GM18508 (cell line): Measurements from ENCODE around the gene GASK1B.
A peak's percentile ranks its signal among the peaks of the same experiment; 100 is the strongest.

Experiments used
- ATAC-seq: cut with Tn5 transposase; IDR thresholded peaks from one replicate; pipeline ENCODE4 v1.9.1; 2021; ENCODE audit warnings: moderate number of reproducible peaks; ENCODE audit not compliant: insufficient read depth, unreplicated experiment

Gene GASK1B

DNA sequence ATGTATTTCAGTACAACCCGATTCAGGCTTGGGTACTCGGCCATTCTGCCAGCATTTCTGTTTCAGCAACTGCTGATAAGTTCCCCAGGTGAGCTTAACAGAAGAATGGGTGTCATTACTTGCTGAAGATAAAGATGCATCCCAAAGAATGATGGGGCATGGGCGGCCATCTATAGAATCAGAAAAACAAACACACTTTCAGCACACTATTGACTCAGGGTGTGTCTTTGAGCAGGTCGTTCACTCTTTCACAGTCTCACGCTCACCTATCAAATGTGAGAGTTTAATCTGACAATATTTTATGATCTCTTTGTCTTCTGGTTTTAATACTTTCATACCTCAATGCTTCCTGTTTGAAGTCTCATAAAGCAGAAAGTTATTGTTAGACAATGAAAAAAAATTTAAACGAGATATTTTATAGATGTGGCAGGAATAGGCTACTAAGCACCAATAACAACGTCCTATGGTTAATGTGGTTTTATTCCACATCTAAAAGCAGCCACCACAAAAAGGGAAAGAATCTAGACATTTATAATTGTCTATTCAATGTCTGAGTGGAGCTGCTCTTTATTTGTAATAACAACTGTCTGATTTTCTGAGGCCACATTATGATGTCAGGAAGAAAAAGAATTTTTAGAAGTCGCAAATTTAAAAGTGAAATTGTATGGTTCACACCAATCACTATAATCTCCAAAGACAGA, 17.0 kb downstream of the GASK1B start:
- no peak for ATAC-seq

DNA sequence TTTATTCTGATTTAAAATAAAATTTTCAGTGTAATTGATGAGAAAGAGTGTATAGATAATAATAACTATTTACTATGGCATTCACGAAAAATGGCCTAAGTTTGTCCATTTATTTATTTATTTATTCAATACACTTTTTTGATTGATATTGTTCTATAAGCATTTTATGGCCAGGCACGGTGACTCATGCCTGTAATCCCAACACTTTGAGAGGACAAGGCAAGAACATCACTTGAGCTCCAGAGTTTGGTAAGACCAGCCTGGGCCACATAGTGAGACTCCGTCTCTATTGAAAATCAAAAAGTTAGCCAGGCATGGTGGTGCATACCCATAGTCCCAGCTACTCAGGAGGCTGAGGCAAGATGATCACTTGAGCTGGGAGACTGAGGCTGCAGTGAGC, 25.7 kb downstream of the GASK1B start:
- ATAC-seq: no peak

DNA sequence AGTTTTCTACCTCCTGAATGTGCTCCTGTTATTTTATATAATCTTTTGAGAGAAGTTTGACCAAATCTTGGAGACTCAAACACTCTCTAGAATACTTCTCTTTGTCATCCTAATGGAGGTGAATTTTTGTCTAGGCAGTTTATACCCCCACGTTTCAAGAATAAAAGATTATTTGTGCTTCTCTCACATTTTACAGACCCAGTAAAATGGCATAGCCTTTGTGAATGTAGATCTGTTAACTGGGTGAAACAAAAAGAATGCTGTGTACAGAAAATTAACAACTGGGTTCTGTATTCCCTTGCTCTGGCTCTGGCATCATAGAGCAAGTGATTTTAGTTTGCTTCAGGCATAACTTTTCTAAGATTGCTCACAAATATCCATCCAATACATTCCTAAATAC, 26.1 kb downstream of the GASK1B start:
- no peak for ATAC-seq

DNA sequence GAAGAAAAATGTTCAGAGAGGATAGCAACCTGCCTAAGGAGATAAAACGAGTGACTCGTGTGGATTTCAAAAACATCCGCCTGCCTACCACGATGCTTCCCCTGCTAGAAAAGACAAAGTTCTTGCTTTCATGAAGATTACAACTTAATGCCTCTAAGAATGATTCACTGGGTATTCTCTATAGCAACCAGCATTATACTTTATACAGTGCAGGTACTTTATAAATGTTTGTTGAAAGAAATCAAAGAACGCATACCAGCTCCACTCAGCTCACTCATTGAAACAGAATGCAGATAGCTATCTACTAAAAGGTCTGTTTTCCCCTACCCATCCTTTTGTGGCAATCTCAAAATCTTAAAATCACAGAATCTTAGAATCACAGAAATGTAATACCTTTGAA, 33.7 kb downstream of the GASK1B start:
- ATAC-seq: no peak

DNA sequence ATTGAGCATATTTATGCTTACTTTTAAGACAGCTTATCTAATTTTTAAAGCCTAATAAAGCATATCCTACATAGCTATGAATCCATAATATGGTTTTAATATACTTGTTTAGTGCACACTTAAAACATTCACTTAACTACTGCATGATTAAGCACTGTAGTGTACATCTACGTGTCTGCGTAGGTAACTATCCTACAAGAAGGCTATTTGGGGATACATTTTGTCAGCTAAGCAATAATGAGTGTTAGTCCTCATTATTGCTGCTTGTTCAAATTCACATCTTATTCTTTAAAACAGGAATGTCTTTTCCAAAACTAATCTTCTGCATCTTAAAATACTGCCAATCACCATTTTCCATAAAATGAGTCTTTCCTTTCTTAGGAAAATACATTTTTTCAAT, 38.6 kb downstream of the GASK1B start:
- ATAC-seq: no peak

DNA sequence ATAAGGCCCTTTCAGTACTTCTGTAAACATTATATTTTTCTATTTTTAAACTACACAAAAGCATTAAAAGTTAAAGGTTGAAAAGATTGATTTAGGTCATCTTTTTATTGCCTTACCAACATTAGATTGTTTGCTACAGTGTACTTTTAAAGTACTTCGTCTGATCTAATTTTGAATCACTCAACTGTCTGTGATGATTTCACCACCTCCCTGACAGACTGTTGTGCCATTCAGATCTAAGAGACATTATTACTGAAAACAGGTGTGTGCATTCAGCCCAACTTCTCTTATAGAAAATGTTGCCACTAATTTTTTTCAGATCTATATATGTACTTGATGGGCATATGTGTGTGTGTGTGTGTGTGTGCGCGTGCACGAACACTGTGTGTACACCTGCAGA, 39.3 kb downstream of the GASK1B start:
- ATAC-seq: no peak

DNA sequence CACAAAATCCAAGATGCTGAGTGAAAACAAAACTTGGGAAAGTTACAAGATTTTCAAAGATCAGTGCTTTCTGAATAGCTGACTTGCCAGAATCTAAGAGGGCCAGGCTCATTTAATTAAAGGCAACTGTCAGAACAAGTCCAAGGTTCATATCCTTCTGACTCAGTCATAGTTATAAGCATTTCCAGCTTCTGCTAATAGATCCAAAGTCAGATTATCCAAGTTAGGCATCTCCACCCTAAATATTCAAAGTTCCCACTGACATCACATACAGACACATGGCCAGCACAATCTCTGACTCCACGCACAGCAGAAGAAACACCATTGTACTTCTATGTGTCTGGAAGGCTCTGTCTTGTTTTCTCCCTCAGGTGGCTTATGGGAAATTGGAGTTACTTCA, 41.8 kb downstream of the GASK1B start:
- no peak for ATAC-seq

DNA sequence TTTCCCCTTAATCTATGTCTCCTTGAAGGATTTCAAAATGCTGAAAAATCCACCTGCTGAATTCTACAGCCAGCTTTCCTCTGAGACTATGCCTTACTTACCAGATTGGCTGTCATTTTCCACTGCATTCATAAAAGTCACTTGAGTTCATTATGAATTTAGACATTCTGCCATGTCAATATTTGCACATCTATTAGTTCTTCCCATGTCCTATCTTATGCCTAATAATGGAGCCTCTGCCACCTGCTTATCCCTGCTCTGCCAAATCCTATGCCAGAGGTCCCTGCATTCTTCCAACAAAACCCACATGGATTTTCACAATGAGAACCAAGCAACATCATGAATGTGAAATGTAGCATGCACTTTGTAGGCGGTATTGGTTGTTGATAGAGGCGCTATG, 42.6 kb downstream of the GASK1B start:
- ATAC-seq: no peak

DNA sequence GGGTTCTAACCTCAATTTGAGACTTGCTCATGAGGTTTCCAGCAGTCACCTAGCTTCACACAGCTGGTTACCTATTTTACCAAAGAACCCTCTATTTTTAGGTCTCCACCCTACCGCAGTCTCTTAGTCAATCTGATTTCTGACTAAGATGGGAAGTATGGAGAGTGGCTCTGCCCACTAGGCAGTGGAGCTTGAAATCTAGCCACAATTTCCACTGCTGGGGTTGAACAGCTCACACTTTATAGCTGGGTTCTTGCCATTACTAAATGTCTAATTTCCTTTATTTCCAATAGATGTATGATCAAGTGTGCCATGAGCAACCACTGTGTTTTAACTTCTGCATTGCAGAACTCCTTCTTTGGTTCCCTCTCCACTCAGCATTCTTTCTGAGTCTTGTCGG, 43.1 kb downstream of the GASK1B start:
- ATAC-seq: peak; percentile 98

DNA sequence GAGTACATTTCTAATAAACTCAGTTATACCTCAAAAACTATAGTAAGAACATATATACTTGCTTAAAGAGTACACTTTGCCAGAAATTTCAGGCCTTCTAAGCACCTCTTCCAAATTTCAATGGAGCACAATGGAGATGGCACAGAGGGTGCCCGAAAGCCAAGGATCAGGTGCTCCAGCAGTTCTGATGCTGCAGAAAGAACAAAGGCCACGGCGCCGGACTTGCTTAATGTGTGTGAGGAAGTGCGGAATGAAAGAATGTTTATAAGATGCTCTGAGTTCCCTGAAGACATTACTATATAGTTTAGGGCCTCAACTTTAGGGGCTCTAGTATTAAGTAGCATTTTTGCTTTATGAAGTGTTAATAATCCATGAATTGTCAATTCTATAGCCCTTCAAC, 44.3 kb downstream of the GASK1B start:
- no peak for ATAC-seq

DNA sequence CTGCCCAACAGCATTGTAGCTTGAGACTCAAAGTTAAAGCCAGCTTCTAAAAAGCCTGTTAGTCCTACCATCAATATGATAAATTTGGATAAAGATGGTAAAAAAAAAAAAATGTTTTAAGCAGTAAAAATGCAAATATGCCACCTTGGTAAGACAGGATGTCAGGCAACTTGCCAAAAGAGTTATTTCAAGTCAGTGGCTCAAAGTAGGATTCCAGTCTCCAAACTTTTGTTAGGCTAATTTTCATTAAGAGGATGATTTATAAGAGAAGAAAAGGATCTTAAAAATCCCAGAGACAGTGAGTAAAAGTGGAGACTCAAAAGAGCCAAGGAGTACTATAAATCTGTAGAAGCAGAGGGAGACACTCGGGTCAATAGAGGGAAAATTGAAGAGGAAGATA, 47.5 kb downstream of the GASK1B start:
- ATAC-seq: no peak
